ENCODE results near the gene SCUBE1. TPM values are rescaled to one million over a fixed set of nuclear protein-coding genes. Genes with fewer than 3 reads are reported as not detected.

Gene SCUBE1
- total RNA-seq, 2 experiments from 2014 or later: not detected

DNA sequence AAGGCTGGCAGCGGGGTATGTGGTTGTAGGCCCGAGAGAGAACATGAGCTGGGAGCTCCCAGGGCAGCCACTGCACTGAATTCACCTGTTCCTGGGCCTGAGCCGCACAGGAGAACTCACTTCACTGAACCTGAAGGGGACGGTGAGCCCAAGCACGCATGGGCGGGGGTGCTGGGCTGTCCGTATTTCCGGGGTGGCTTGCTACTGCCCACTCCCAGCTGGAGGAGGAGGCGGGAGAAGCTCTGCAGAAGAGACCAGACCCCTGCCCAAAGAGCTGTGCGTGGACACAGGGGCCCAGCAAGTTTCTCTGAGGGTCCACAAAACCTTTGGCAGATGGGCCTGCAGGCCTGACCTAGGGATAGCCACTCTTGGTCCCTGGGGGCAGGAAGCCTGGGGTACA, 161.1 kb downstream of the SCUBE1 start:
- CTCF ChIA-PET: no interaction called here
- Mint-ChIP-seq H3K9me3 (ENCODE audit: low read depth) (no peaks in the 10 kb centered on the region), H3K36me3 (ENCODE audit: low read depth) (peaks cover 54% of the 10 kb centered on the region), H3K4me1 (peaks cover 17% of the 10 kb centered on the region), H3K27me3 (no peaks in the 10 kb centered on the region), H3K27ac (no peak overlapping the region), H3K4me3 (no peak overlapping the region)
- DNase-seq: no peak
- POLR2A ChIA-PET: no interaction called here
- no peak for ATAC-seq
- intact Hi-C loops (cut with DNase I, micrococcal nuclease): no loop called here

DNA sequence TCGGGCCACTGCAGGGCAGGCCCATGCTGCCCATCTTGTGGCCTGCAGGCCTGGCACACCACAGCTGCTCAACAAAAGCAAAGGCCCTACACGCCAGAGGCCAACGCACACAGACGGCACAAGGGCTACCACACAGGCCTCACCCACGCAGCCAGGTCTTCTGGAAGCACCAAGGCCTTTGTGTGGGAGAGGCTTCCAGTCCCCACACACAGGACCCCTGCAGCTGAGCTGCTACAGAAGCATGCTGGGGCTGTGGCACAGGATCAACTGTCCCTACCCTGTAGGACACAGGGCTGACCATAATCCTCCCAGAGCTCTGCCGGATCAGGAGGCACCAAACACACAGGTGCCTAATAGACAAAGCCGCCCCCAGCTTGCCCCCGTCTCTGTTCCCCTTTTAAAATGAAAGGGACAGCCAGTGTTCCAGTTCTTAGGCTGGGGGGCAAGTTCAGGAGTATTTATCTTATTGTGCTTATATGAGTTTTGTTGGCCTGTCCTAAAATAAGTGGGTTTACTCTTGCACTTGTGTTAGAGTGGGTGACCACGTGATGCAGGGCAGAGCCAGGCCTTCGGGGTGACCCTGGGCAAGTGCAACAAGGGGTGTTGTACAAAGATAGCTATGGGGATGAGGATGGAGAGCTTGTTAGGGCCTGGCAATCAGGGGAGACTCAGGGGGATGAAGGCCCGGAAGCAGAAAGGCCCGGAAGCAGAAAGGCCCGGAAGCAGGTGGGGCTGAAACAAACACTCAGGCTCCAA, 161.7 kb downstream of the SCUBE1 start:
- no peaks in the 10 kb centered on the region for H3K27me3 Mint-ChIP-seq
- ATAC-seq: no peak
- H3K9me3 Mint-ChIP-seq (ENCODE audit: low read depth): no peaks in the 10 kb centered on the region
- H3K4me1 Mint-ChIP-seq: peaks cover 17% of the 10 kb centered on the region
- ChIA-PET CTCF (no interaction called here), POLR2A (no interaction called here)
- H3K4me3 Mint-ChIP-seq: no peak overlapping the region
- intact Hi-C loops (cut with DNase I, micrococcal nuclease): no loop called here
- no peak for DNase-seq
- no peak overlapping the region for H3K27ac Mint-ChIP-seq
- peaks cover 54% of the 10 kb centered on the region for H3K36me3 Mint-ChIP-seq (ENCODE audit: low read depth)

DNA sequence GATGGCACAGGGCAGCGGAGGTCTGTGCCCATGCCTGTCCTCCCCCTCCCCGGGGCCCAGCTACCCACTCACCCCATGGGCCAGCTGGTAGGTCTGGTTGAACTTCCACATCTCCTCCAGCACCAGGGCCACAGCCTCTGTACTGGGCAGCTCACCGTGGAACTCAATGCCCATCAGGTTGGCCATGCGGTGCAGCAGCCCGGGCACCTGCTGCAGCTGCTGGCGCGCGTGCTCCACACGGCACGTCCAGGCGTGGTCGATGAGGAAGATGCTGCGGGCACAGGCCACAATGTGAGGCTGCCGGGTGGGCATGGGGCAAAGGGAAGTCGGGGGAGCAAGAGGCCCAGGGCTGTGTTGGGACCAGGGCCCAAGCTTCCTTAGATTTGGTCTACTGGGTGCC, 162.5 kb downstream of the SCUBE1 start:
- Mint-ChIP-seq H3K4me1 (peaks cover 15% of the 10 kb centered on the region), H3K4me3 (no peak overlapping the region), H3K27ac (no peak overlapping the region), H3K36me3 (ENCODE audit: low read depth) (peaks cover 58% of the 10 kb centered on the region), H3K27me3 (no peaks in the 10 kb centered on the region), H3K9me3 (ENCODE audit: low read depth) (no peaks in the 10 kb centered on the region)
- no peak for ATAC-seq
- intact Hi-C loops (cut with DNase I, micrococcal nuclease): no loop called here
- no peak for DNase-seq
- CTCF ChIA-PET: no interaction called here
- POLR2A ChIA-PET: no interaction called here

DNA sequence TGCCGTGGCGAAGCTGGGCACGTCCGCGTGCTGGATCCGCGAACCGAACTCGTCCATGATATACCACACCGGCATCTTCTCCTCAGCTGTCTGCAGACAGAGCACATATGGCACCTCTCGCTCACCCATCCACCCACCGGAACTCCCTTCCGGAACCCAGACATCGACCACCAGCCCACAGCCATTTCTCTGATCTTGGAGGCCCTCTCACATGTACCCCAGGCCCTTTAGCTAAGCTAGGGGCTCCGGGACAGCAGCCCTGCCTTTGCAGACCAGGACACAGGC, 163.3 kb downstream of the SCUBE1 start:
- ATAC-seq: no peak
- H3K27ac Mint-ChIP-seq: no peak overlapping the region
- H3K4me3 Mint-ChIP-seq: no peak overlapping the region
- H3K9me3 Mint-ChIP-seq (ENCODE audit: low read depth): no peaks in the 10 kb centered on the region
- intact Hi-C loops (cut with DNase I, micrococcal nuclease): no loop called here
- H3K4me1 Mint-ChIP-seq: peaks cover 10% of the 10 kb centered on the region
- no peak for DNase-seq
- peaks cover 58% of the 10 kb centered on the region for H3K36me3 Mint-ChIP-seq (ENCODE audit: low read depth)
- no peaks in the 10 kb centered on the region for H3K27me3 Mint-ChIP-seq
- POLR2A ChIA-PET: no interaction called here
- CTCF ChIA-PET: no interaction called here

DNA sequence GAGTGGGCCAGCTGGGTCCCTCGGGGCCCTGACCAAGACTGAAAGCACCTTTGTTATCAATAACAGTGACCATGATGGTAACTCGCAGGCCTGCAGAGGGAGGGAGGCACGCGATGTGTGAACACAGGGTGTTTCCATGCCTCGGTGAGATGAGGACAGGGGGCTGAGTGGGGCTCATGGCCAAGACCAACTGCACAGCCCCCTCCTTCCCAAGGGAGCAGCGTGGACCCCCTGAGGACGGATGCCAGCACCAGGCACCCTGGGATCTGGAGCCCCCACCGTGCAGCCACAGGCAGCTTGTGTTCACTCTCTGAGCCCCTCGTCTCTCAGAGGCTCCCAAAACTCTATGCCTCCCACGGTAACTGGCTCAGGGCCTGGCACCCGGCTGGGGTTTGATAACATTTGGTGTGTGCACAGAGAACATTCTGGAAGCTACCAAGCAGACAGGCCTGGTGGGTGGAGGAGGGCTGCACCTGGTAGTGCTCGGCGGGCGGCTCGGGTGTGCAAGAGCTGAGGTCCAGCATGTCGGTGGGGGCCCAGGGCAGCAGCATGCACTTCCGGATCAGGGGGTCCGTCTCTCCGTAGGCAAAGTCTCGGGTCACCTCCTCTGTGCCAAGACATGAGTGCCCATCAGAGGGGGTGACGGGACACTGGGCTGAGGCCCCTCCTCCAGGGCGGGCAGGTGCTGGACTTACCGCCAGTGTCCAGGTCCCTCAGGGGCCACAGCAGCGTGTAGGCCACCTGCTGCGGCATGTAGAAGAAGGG, 163.8 kb downstream of the SCUBE1 start:
- Mint-ChIP-seq H3K27ac (no peak overlapping the region), H3K9me3 (ENCODE audit: low read depth) (no peaks in the 10 kb centered on the region), H3K36me3 (ENCODE audit: low read depth) (peaks cover 55% of the 10 kb centered on the region), H3K27me3 (no peaks in the 10 kb centered on the region), H3K4me3 (no peak overlapping the region), H3K4me1 (peaks cover 6% of the 10 kb centered on the region)
- intact Hi-C loops (cut with DNase I, micrococcal nuclease): no loop called here
- no peak for DNase-seq
- ChIA-PET CTCF (interaction anchor here (0.7 kb wide), 1 partner anchor 88 kb away, joined by 4 read pairs; no protein-coding TSS in a partner anchor), POLR2A (no interaction called here)
- ATAC-seq: no peak

DNA sequence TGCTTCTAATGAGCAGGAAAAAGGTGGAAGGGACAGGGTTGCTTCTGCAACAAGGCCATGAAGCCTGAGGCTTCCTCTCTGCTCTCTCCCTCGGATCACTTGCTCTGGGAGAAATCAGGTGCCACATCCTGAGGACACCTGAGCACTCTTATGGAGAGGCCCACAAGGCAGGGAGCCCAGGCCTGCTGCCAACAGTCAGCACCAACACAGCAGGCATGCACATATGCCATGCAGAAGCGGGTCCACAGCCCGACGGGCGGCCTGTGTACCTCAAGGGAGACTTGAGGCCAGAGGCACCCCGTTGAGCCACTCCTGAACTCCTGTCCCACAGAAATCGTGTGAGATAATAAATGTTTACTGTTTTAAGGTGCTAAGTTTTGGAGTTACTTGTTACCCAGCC, 165.7 kb downstream of the SCUBE1 start:
- intact Hi-C loops (cut with DNase I, micrococcal nuclease): no loop called here
- Mint-ChIP-seq H3K27ac (no peak overlapping the region), H3K36me3 (ENCODE audit: low read depth) (peaks cover 53% of the 10 kb centered on the region), H3K4me3 (no peak overlapping the region), H3K27me3 (no peaks in the 10 kb centered on the region), H3K9me3 (ENCODE audit: low read depth) (no peaks in the 10 kb centered on the region), H3K4me1 (no peaks in the 10 kb centered on the region)
- no peak for DNase-seq
- ChIA-PET CTCF (no interaction called here), POLR2A (no interaction called here)
- no peak for ATAC-seq

GRCh38 chr22:43176090-43176489, 167.1 kb downstream of the SCUBE1 start:
- ChIA-PET POLR2A (no interaction called here), CTCF (no interaction called here)
- Mint-ChIP-seq H3K27me3 (no peaks in the 10 kb centered on the region), H3K36me3 (ENCODE audit: low read depth) (peaks cover 52% of the 10 kb centered on the region), H3K4me3 (no peak overlapping the region), H3K27ac (no peak overlapping the region), H3K9me3 (ENCODE audit: low read depth) (no peaks in the 10 kb centered on the region), H3K4me1 (no peaks in the 10 kb centered on the region)
- intact Hi-C loops (cut with DNase I, micrococcal nuclease): no loop called here
- no peak for ATAC-seq
- DNase-seq: no peak

- Mint-ChIP-seq H3K4me3 (no peak overlapping the region), H3K4me1 (no peaks in the 10 kb centered on the region), H3K27me3 (no peaks in the 10 kb centered on the region), H3K36me3 (ENCODE audit: low read depth) (peaks cover 53% of the 10 kb centered on the region), H3K27ac (no peak overlapping the region), H3K9me3 (ENCODE audit: low read depth) (no peaks in the 10 kb centered on the region)
- ChIA-PET CTCF (no interaction called here), POLR2A (no interaction called here)
- ATAC-seq: no peak
- intact Hi-C loops (cut with DNase I, micrococcal nuclease): no loop called here
- DNase-seq: no peak
These were observed 168.1 kb downstream of the SCUBE1 start for GRCh38 chr22:43174941-43175531.

GRCh38 chr22:43173976-43174720, 169.0 kb downstream of the SCUBE1 start:
- H3K27ac Mint-ChIP-seq: no peak overlapping the region
- H3K36me3 Mint-ChIP-seq (ENCODE audit: low read depth): peaks cover 44% of the 10 kb centered on the region
- no peak for ATAC-seq
- H3K9me3 Mint-ChIP-seq (ENCODE audit: low read depth): no peaks in the 10 kb centered on the region
- intact Hi-C loops (cut with DNase I, micrococcal nuclease): no loop called here
- ChIA-PET CTCF (interaction anchor here (0.6 kb wide), 1 partner anchor 75 kb away, joined by 3 read pairs; no protein-coding TSS in a partner anchor), POLR2A (no interaction called here)
- H3K4me1 Mint-ChIP-seq: no peaks in the 10 kb centered on the region
- DNase-seq: no peak
- no peaks in the 10 kb centered on the region for H3K27me3 Mint-ChIP-seq
- H3K4me3 Mint-ChIP-seq: no peak overlapping the region

GRCh38 chr22:43173566-43173965, 169.6 kb downstream of the SCUBE1 start:
- Mint-ChIP-seq H3K27me3 (no peaks in the 10 kb centered on the region), H3K4me1 (no peaks in the 10 kb centered on the region), H3K27ac (no peak overlapping the region), H3K4me3 (no peak overlapping the region), H3K36me3 (ENCODE audit: low read depth) (peaks cover 41% of the 10 kb centered on the region), H3K9me3 (ENCODE audit: low read depth) (no peaks in the 10 kb centered on the region)
- intact Hi-C loops (cut with DNase I, micrococcal nuclease): no loop called here
- CTCF ChIA-PET: interaction anchor here (0.6 kb wide), 1 partner anchor 74 kb away, joined by 3 read pairs; no protein-coding TSS in a partner anchor
- POLR2A ChIA-PET: no interaction called here
- ATAC-seq (no peak), DNase-seq (no peak)

- intact Hi-C loops (cut with DNase I, micrococcal nuclease): no loop called here
- no peaks in the 10 kb centered on the region for H3K9me3 Mint-ChIP-seq (ENCODE audit: low read depth)
- CTCF ChIA-PET: interaction anchor here (0.5 kb wide), 1 partner anchor 34 kb away, joined by 3 read pairs; no protein-coding TSS in a partner anchor
- peaks cover 33% of the 10 kb centered on the region for H3K36me3 Mint-ChIP-seq (ENCODE audit: low read depth)
- no peak for DNase-seq
- POLR2A ChIA-PET: no interaction called here
- no peak overlapping the region for H3K27ac Mint-ChIP-seq
- ATAC-seq: no peak
- H3K27me3 Mint-ChIP-seq: no peaks in the 10 kb centered on the region
- no peak overlapping the region for H3K4me3 Mint-ChIP-seq
- no peaks in the 10 kb centered on the region for H3K4me1 Mint-ChIP-seq
These were observed 171.0 kb downstream of the SCUBE1 start for GRCh38 chr22:43172191-43172590.

Data from activated CD4-positive, alpha-beta T cell treated with anti-CD3 and anti-CD28 coated beads for 36 hours (primary cell).